Fibroblast of lung (primary cell): ENCODE data around the gene SALL3. TPM values are rescaled to one million over a fixed set of nuclear protein-coding genes. Genes with fewer than 3 reads are reported as not detected.

Source experiments
- DNase-seq, 2 donors: peaks; one replicate each; pipeline versions ENCODE4 v3.0.0 to v3.0.0-alpha.2; 2010; ENCODE audit warnings: low read depth in 2 of 2
- H2AFZ ChIP-seq: 2 replicates; pipeline ENCODE4 v1.5.1; 2012; ENCODE audit warnings: low read length, control low read depth, inconsistent platforms
- H3K27ac ChIP-seq: 2 replicates; pipeline ENCODE4 v1.5.1; 2011; ENCODE audit warnings: low read length, control low read depth; ENCODE audit not compliant: insufficient read depth
- H3K27me3 ChIP-seq: 2 replicates; pipeline ENCODE4 v1.5.1; 2011; ENCODE audit warnings: mild to moderate bottlenecking, low read length; ENCODE audit not compliant: control insufficient read depth, insufficient read depth
- H3K36me3 ChIP-seq: 2 replicates; pipeline ENCODE4 v1.5.1; 2011; ENCODE audit warnings: low read length; ENCODE audit not compliant: control insufficient read depth, insufficient read depth
- H3K4me1 ChIP-seq: 2 replicates; pipeline ENCODE4 v1.5.1; 2011; ENCODE audit warnings: low read length; ENCODE audit not compliant: control insufficient read depth, insufficient read depth; ENCODE audit errors: extremely low read depth
- H3K4me2 ChIP-seq: 2 replicates; pipeline ENCODE4 v1.5.1; 2011; ENCODE audit warnings: low read length, control low read depth; ENCODE audit not compliant: insufficient read depth; ENCODE audit errors: extremely low read depth
- H3K4me3 ChIP-seq, 4 experiments: fragments of 200-600 bp in 1 of 4; sonication (generic) in 1 of 4; replicated peaks in 1 of 4; 2 replicates each; pipeline ENCODE4 v1.5.1; 2011 to 2016; ENCODE audit warnings: low read length in 4 of 4, low read depth in 3 of 4, mild to moderate bottlenecking in 3 of 4, control low read depth in 2 of 4, inconsistent platforms in 1 of 4, mixed read lengths in 1 of 4; ENCODE audit not compliant: insufficient read depth in 1 of 4; ENCODE audit errors: control extremely low read depth in 1 of 4
- H3K79me2 ChIP-seq: 2 replicates; pipeline ENCODE4 v1.5.1; 2012; ENCODE audit warnings: mild to moderate bottlenecking, low read length, inconsistent platforms; ENCODE audit not compliant: control insufficient read depth, insufficient read depth
- H3K9ac ChIP-seq: 2 replicates; pipeline ENCODE4 v1.5.1; 2011; ENCODE audit warnings: mild to moderate bottlenecking, low read length, control low read depth; ENCODE audit not compliant: insufficient read depth
- H3K9me3 ChIP-seq: 2 replicates; pipeline ENCODE4 v1.5.1; 2012; ENCODE audit warnings: low read depth, low read length; ENCODE audit not compliant: control insufficient read depth, insufficient read depth
- H4K20me1 ChIP-seq: 2 replicates; pipeline ENCODE4 v1.5.1; 2011; ENCODE audit warnings: low read length; ENCODE audit not compliant: control insufficient read depth, insufficient read depth; ENCODE audit errors: extremely low read depth
- CTCF ChIP-seq, 2 donors: IDR thresholded peaks in 1 of 2; conservative IDR thresholded peaks in 1 of 2; 1 replicate in 1 of 2; 2 replicates in 1 of 2; pipeline ENCODE4 v1.5.1; 2011 to 2012; ENCODE audit warnings: low read length in 2 of 2, control low read depth in 1 of 2, inconsistent platforms in 1 of 2, low read depth in 1 of 2, mild to moderate bottlenecking in 1 of 2
- EZH2 ChIP-seq: IDR thresholded peaks from 2 replicates; pipeline ENCODE4 v1.5.1; 2012; ENCODE audit warnings: low read length, control low read depth, mild to moderate bottlenecking; ENCODE audit errors: missing control alignments
- polyA plus RNA-seq, 2 donors: library from polyadenylated mRNA; depleted of rRNA in 1 of 2; stranded (reverse) in 1 of 2; unstranded in 1 of 2; fragments of >200 nt; gene quantifications; 2 replicates each; pipeline ENCODE4 v1.2.1, GENCODE V29; 2011 to 2012; ENCODE audit warnings: missing spikeins in 1 of 2
- total RNA-seq: library from RNA; depleted of rRNA; stranded (reverse); fragments of >200 nt; gene quantifications from 2 replicates; pipeline ENCODE4 v1.2.1, GENCODE V29; 2014

SALL3 gene
- total and polyA plus RNA-seq, 2 donors (not counting 1 experiment from before 2014, with no cell fraction given): not detected

- no peaks in the 10 kb centered on the region for H3K4me1 ChIP-seq
- TF ChIP-seq CTCF (conservative IDR thresholded peaks at IDR 0.05 in 1 of 2, IDR thresholded peaks at IDR 0.05 in 1 of 2; ENCODE audit: low read depth in 1 of 2, low read length in 2 of 2) (no peak), EZH2 (no peak)
- no peaks in the 10 kb centered on the region for H3K36me3 ChIP-seq
- no peak overlapping the region for H3K27ac ChIP-seq
- H3K27me3 ChIP-seq: no peaks in the 10 kb centered on the region
- no peaks in the 10 kb centered on the region for H3K79me2 ChIP-seq
- no peaks in the 10 kb centered on the region for H3K9me3 ChIP-seq
- H3K4me2 ChIP-seq: no peak overlapping the region
- no peak overlapping the region for H2AFZ ChIP-seq
- H3K4me3 ChIP-seq: no peak overlapping the region
- no peak overlapping the region for H3K9ac ChIP-seq
- H4K20me1 ChIP-seq: no peaks in the 10 kb centered on the region
- no peak for DNase-seq
Measured at GRCh38 chr18:78945628-78946027, 34.0 kb upstream of the SALL3 start.

- no peak for TF ChIP-seq CTCF (conservative IDR thresholded peaks at IDR 0.05 in 1 of 2, IDR thresholded peaks at IDR 0.05 in 1 of 2; ENCODE audit: low read depth in 1 of 2, low read length in 2 of 2)
- TF ChIP-seq EZH2: no peak
Measured at GRCh38 chr18:78947291-78947690, 32.3 kb upstream of the SALL3 start.

GRCh38 chr18:78948221-78948620 lies 31.4 kb upstream of the SALL3 start:
- TF ChIP-seq EZH2 (no peak), CTCF (conservative IDR thresholded peaks at IDR 0.05 in 1 of 2, IDR thresholded peaks at IDR 0.05 in 1 of 2; ENCODE audit: low read depth in 1 of 2, low read length in 2 of 2) (no peak)
- Histone ChIP-seq H3K27me3 (no peaks in the 10 kb centered on the region), H3K4me3 (no peak overlapping the region), H3K9me3 (no peaks in the 10 kb centered on the region), H4K20me1 (no peaks in the 10 kb centered on the region), H3K36me3 (no peaks in the 10 kb centered on the region), H3K27ac (no peak overlapping the region), H3K9ac (no peak overlapping the region), H2AFZ (no peak overlapping the region), H3K4me1 (no peaks in the 10 kb centered on the region), H3K4me2 (no peak overlapping the region), H3K79me2 (no peaks in the 10 kb centered on the region)
- no peak for DNase-seq

More at GRCh38 chr18:78947291-78947690, 32.3 kb upstream of the SALL3 start:
- Histone ChIP-seq H3K9ac (no peak overlapping the region), H3K27me3 (no peaks in the 10 kb centered on the region), H3K4me3 (no peak overlapping the region), H4K20me1 (no peaks in the 10 kb centered on the region), H3K4me1 (no peaks in the 10 kb centered on the region), H3K27ac (no peak overlapping the region), H2AFZ (no peak overlapping the region), H3K9me3 (no peaks in the 10 kb centered on the region), H3K4me2 (no peak overlapping the region), H3K79me2 (no peaks in the 10 kb centered on the region), H3K36me3 (no peaks in the 10 kb centered on the region)
- no peak for DNase-seq
